PC-3 (cell line): ENCODE results near the gene SRSF8. TPM values are rescaled to one million over a fixed set of nuclear protein-coding genes. Genes with fewer than 3 reads are reported as not detected.

ENCODE experiments used
- ATAC-seq: fragments of 200-7000 bp; cut with Tn5 transposase; 2 replicates; pipeline ENCODE4 v1.9.1; 2020; ENCODE audit warnings: mild to moderate bottlenecking, moderate library complexity
- BruUV-seq: library from RNA; stranded (reverse); fragments of 400-500 nt; replicated peaks from 2 replicates; lab custom pipeline; 2021; lab: Mats Ljungman, UMichigan
- CTCF ChIA-PET: fragments of 300-600 bp; sonication (Branson Sonifier 250); formaldehyde crosslinking; loops from one replicate; lab custom pipeline; 2022; ENCODE audit warnings: antibody characterized with exemption; lab: Charles Lee
- POLR2A ChIA-PET: fragments of 300-600 bp; sonication (Branson Sonifier 250); formaldehyde crosslinking; loops from one replicate; lab custom pipeline; 2022; ENCODE audit warnings: antibody characterized with exemption; ENCODE audit not compliant: unreplicated experiment; lab: Charles Lee
- DNase-seq: peaks from one replicate; pipeline ENCODE4 v3.0.0-alpha.2; 2015
- H2AFZ ChIP-seq: fragments of 300-600 bp; sonication (generic); 2 replicates; pipeline ENCODE4 v1.6.0; 2016; ENCODE audit warnings: antibody characterized with exemption, low read length
- H3F3A ChIP-seq: fragments of 300-600 bp; sonication (generic); one replicate; pipeline ENCODE4 v1.6.0; 2017; ENCODE audit warnings: antibody characterized with exemption, low read length, control low read depth, mild to moderate bottlenecking; ENCODE audit not compliant: unreplicated experiment
- H3K27ac ChIP-seq: fragments of 300-600 bp; sonication (generic); 2 replicates; pipeline ENCODE4 v1.5.1; 2016; ENCODE audit warnings: mild to moderate bottlenecking, low read length
- H3K27me3 ChIP-seq: fragments of 300-600 bp; sonication (generic); 2 replicates; pipeline ENCODE4 v1.6.1; 2016; ENCODE audit warnings: low read length, mixed read lengths
- H3K36me3 ChIP-seq: fragments of 300-600 bp; sonication (generic); 2 replicates; pipeline ENCODE4 v1.6.1; 2016; ENCODE audit warnings: low read depth, mixed run types, low read length, mixed read lengths
- H3K4me1 ChIP-seq: fragments of 300-600 bp; sonication (generic); 2 replicates; pipeline ENCODE4 v1.5.1; 2016; ENCODE audit warnings: low read length; ENCODE audit not compliant: insufficient read depth
- H3K4me2 ChIP-seq: fragments of 300-600 bp; sonication (generic); 2 replicates; pipeline ENCODE4 v1.6.0; 2016; ENCODE audit warnings: low read length
- H3K4me3 ChIP-seq: fragments of 300-600 bp; sonication (generic); 2 replicates; pipeline ENCODE4 v1.5.1; 2016; ENCODE audit warnings: mild to moderate bottlenecking, low read length, mixed read lengths
- H3K79me2 ChIP-seq: fragments of 300-600 bp; sonication (generic); 2 replicates; pipeline ENCODE4 v1.6.1; 2017; ENCODE audit warnings: low read length, mixed read lengths
- H3K9ac ChIP-seq: fragments of 300-600 bp; sonication (generic); 2 replicates; pipeline ENCODE4 v1.6.0; 2016; ENCODE audit warnings: mild to moderate bottlenecking, low read length
- H3K9me2 ChIP-seq: fragments of 300-600 bp; sonication (generic); replicated peaks from 2 replicates; pipeline ENCODE4 v1.6.1; 2016; ENCODE audit warnings: mixed run types, low read length, mixed read lengths
- H3K9me3 ChIP-seq: fragments of 300-600 bp; sonication (generic); 2 replicates; pipeline ENCODE4 v1.6.1; 2016; ENCODE audit warnings: low read length, mixed read lengths
- H4K20me1 ChIP-seq: fragments of 300-600 bp; sonication (generic); 2 replicates; pipeline ENCODE4 v1.6.1; 2016; ENCODE audit warnings: low read length, mixed read lengths
- EZH2 ChIP-seq: fragments of 300-600 bp; sonication (generic); IDR thresholded peaks from one replicate; pipeline ENCODE4 v1.6.1; 2017; ENCODE audit warnings: antibody characterized with exemption, mild to moderate bottlenecking, low read length; ENCODE audit not compliant: unreplicated experiment
- EZH2phosphoT487 ChIP-seq: fragments of 300-600 bp; sonication (generic); IDR thresholded peaks from 2 replicates; pipeline ENCODE4 v1.6.1; 2018; ENCODE audit warnings: mild to moderate bottlenecking, antibody characterized with exemption, low read length, borderline replicate concordance
- intact Hi-C: fragments of 100-400 bp; cut with micrococcal nuclease; formaldehyde crosslinking; loops from 2 replicates; pipeline ENCODE4 v1.9.0; 2023
- total RNA-seq: library from RNA; depleted of rRNA; stranded (reverse); fragments of >200 nt; gene quantifications from 2 replicates; pipeline ENCODE4 v1.2.3, GENCODE V29; 2014; rRNA removed
- TF ChIP-seq, protein P1 (sequence below): fragments of 300-600 bp; sonication (generic); conservative IDR thresholded peaks from 2 replicates; pipeline ENCODE4 v1.5.1; 2017; ENCODE audit warnings: antibody characterized with exemption, low read depth, mild to moderate bottlenecking, low read length

Gene SRSF8
- total RNA-seq, 1 experiment from 2014 or later = 17.2 TPM

DNA sequence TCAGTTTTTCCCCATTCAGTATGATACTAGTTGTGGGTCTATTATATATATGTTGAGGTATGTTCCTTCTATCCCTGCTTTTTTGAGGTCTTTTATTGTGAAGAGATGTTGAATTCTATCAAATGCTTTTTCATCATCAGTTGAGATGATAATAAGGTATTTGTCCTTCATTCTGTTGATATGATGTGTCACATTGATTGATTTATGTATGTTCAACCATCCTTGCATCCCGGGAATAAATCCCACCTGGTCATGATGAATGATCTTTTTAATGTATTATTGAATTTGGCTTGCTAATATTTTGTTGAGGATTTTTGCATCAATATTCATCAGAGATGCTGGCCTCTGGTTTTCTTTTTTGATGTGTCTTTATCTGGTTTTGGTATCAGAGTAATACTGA lies 48.9 kb downstream of the SRSF8 start:
- Histone ChIP-seq H3K79me2 (no peaks in the 10 kb centered on the region; the same call in 1 of the 2 replicates), H3K9me2 (no peaks in the 10 kb centered on the region), H2AFZ (no peak overlapping the region), H4K20me1 (no peaks in the 10 kb centered on the region), H3K27me3 (no peaks in the 10 kb centered on the region), H3K27ac (no peak overlapping the region), H3K9ac (no peak overlapping the region), H3K4me1 (no peaks in the 10 kb centered on the region), H3K4me2 (no peak overlapping the region), H3K9me3 (no peaks in the 10 kb centered on the region), H3K36me3 (no peaks in the 10 kb centered on the region), H3K4me3 (no peak overlapping the region), H3F3A (no peaks in the 10 kb centered on the region)
- no TSS peak for BruUV-seq
- CTCF ChIA-PET = no interaction called here
- no peak for ATAC-seq
- POLR2A ChIA-PET = no interaction called here
- no peak for DNase-seq
- intact Hi-C loops = no loop called here
- no peak for TF ChIP-seq EZH2
- no peak for TF ChIP-seq EZH2phosphoT487
- TF ChIP-seq, protein P1, sequence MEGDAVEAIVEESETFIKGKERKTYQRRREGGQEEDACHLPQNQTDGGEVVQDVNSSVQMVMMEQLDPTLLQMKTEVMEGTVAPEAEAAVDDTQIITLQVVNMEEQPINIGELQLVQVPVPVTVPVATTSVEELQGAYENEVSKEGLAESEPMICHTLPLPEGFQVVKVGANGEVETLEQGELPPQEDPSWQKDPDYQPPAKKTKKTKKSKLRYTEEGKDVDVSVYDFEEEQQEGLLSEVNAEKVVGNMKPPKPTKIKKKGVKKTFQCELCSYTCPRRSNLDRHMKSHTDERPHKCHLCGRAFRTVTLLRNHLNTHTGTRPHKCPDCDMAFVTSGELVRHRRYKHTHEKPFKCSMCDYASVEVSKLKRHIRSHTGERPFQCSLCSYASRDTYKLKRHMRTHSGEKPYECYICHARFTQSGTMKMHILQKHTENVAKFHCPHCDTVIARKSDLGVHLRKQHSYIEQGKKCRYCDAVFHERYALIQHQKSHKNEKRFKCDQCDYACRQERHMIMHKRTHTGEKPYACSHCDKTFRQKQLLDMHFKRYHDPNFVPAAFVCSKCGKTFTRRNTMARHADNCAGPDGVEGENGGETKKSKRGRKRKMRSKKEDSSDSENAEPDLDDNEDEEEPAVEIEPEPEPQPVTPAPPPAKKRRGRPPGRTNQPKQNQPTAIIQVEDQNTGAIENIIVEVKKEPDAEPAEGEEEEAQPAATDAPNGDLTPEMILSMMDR = no peak

DNA sequence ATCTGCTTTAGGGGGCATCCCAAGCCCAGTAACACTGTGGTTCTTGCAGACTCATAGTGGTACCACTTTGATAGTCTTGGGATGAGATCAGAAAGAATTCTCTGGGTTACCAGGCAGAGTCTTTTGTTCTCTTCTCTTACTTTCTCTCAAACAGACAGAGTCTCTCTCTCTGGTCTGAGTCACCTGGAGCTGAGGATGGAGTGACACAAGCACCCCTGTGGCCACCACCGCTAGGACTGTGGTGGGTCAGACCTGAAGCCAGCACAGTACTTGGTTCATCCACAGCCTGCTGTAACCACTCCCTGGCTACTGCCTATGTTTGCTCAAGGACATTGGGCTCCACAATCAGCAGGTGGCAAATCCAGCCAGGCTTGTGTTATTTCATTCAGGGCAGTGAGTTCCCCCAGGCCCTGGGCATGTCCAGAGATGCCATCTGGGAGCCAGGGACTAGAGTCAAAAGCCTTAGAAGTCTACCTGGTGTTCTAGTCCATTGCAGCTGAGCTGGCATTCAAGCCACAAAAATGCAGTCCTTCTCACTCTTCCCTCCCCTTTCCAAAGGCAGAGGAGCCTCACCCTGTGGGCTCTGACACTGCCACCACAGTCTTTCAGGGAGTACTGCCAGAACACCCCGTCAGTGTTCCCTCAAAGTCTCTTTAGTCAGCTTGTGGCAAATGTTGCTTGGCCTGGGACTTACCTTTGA lies 52.8 kb downstream of the SRSF8 start:
- peak; percentile 28 for DNase-seq
- H3K4me2 ChIP-seq = no peak overlapping the region
- H2AFZ ChIP-seq = no peak overlapping the region
- no TSS peak for BruUV-seq
- H3K27me3 ChIP-seq = no peaks in the 10 kb centered on the region
- ChIA-PET CTCF (no interaction called here), POLR2A (no interaction called here)
- H3K9me3 ChIP-seq = no peaks in the 10 kb centered on the region
- H3K9ac ChIP-seq = no peak overlapping the region
- H3K4me1 ChIP-seq = no peaks in the 10 kb centered on the region
- no peak for ATAC-seq
- intact Hi-C loops = no loop called here
- no peak overlapping the region for H3K27ac ChIP-seq
- H4K20me1 ChIP-seq = no peaks in the 10 kb centered on the region
- no peaks in the 10 kb centered on the region; the same call in 1 of the 2 replicates for H3K79me2 ChIP-seq
- no peaks in the 10 kb centered on the region for H3K9me2 ChIP-seq
- no peaks in the 10 kb centered on the region for H3F3A ChIP-seq
- no peak overlapping the region for H3K4me3 ChIP-seq
- H3K36me3 ChIP-seq = no peaks in the 10 kb centered on the region
- TF ChIP-seq EZH2phosphoT487 = no peak
- TF ChIP-seq EZH2 = no peak
- TF ChIP-seq, protein P1 = no peak

Other genes with a start within 250 kb of the SRSF8 start
- gene CWC15, start 93.4 kb upstream of the SRSF8 start, total RNA-seq = 56.9 and 63.5 TPM in 2 replicates
- gene KDM4D, start 93.2 kb upstream of the SRSF8 start, total RNA-seq = 2.7 and 4.1 TPM in 2 replicates
- not detected in 2 replicates for gene KDM4E, start 41.7 kb upstream of the SRSF8 start, total RNA-seq
- not detected in 2 replicates for gene KDM4F, start 17.5 kb upstream of the SRSF8 start, total RNA-seq
- gene ENDOD1, start 22.9 kb downstream of the SRSF8 start, total RNA-seq = 28.5 and 32.1 TPM in 2 replicates
- gene SESN3, start 164.3 kb downstream of the SRSF8 start, total RNA-seq = 0.23 and 0.55 TPM in 2 replicates